Measurements from ENCODE around the gene IBSP. TPM values are rescaled to one million over a fixed set of nuclear protein-coding genes. Genes with fewer than 3 reads are reported as not detected.
A peak's percentile ranks its signal among the peaks of the same experiment; 100 is the strongest.

IBSP gene
- total RNA-seq, 1 donor from 2014 or later: 0.90 TPM

DNA sequence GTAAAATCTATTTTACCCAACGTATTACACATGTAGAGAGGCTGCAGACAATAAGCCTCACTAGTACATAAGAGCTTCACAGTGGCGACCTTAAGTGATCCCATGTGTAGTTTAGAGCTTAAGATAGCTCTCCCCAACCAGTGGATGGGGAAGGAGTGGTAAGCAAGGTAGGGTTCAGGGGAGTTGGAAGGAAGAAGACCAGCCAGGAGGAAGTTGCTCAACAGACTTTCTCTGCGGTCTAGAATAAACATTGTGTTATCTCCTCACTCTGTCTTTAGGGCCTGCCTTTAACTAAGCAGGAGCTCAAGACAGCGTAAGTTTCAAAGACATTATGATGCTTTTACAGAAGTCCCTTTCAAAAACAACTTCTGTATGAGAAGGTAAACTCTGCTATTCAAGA lies 50.3 kb downstream of the IBSP start:
- H3K4me3 Mint-ChIP-seq (ENCODE audit: unreplicated experiment): no peak overlapping the region
- no peaks in the 10 kb centered on the region for H3K36me3 Mint-ChIP-seq (ENCODE audit: low read depth)
- peaks cover 1% of the 10 kb centered on the region for H3K27me3 Mint-ChIP-seq (ENCODE audit: low read depth)
- no peak for DNase-seq (ENCODE audit: low spot score)
- H3K9me3 Mint-ChIP-seq (ENCODE audit: low read depth): no peaks in the 10 kb centered on the region
- TF ChIP-seq, protein P1, sequence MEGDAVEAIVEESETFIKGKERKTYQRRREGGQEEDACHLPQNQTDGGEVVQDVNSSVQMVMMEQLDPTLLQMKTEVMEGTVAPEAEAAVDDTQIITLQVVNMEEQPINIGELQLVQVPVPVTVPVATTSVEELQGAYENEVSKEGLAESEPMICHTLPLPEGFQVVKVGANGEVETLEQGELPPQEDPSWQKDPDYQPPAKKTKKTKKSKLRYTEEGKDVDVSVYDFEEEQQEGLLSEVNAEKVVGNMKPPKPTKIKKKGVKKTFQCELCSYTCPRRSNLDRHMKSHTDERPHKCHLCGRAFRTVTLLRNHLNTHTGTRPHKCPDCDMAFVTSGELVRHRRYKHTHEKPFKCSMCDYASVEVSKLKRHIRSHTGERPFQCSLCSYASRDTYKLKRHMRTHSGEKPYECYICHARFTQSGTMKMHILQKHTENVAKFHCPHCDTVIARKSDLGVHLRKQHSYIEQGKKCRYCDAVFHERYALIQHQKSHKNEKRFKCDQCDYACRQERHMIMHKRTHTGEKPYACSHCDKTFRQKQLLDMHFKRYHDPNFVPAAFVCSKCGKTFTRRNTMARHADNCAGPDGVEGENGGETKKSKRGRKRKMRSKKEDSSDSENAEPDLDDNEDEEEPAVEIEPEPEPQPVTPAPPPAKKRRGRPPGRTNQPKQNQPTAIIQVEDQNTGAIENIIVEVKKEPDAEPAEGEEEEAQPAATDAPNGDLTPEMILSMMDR (IDR thresholded peaks at IDR 0.05): no peak
- peaks cover 9% of the 10 kb centered on the region for H3K4me1 Mint-ChIP-seq (ENCODE audit: low read depth)
- H3K27ac Mint-ChIP-seq (ENCODE audit: unreplicated experiment): no peak overlapping the region

DNA sequence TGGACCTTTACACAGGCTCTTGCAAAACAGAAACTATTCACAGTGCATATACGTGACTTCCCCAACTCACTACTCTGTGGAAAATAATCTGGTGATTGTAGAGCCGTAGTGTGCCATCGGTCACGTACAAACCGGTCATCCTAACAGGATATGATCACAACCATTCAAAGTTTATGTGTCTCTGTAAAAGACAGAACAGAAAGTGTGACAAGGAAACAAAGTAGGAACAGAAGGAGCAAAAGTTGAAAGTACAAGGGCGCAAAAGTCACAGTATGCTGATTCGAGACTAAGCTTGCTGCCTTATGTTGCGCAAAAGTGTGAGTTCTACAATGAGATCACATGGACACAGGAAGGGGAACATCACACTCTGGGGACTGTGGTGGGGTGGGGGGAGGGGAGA lies 52.0 kb downstream of the IBSP start:
- DNase-seq (ENCODE audit: low spot score): no peak
- Mint-ChIP-seq H3K27ac (ENCODE audit: unreplicated experiment) (no peak overlapping the region), H3K27me3 (ENCODE audit: low read depth) (peaks cover under 1% of the 10 kb centered on the region), H3K4me3 (ENCODE audit: unreplicated experiment) (no peak overlapping the region), H3K36me3 (ENCODE audit: low read depth) (no peaks in the 10 kb centered on the region), H3K9me3 (ENCODE audit: low read depth) (no peaks in the 10 kb centered on the region), H3K4me1 (ENCODE audit: low read depth) (peaks cover 8% of the 10 kb centered on the region)
- TF ChIP-seq, protein P1 (IDR thresholded peaks at IDR 0.05): no peak

DNA sequence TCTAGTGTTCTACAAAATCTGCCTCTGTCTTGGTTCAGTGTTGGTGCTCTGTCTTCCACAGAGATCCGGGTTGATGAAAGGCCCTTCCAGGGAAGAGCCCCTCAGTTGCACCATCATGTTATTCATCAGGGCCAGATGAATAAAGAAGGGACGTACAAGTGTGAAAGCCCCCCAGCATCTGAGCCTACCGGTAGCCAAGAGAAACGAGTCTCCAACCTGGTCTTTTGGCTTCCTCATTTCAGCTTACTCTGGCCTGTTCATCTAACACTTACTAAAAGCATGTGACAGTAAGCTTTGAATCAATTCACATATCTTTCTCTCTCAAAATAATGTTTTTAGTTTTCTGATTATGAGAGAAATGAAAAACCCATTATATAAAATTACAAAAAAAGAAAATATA lies 52.6 kb downstream of the IBSP start:
- Mint-ChIP-seq H3K9me3 (ENCODE audit: low read depth) (no peaks in the 10 kb centered on the region), H3K27me3 (ENCODE audit: low read depth) (no peaks in the 10 kb centered on the region), H3K4me3 (ENCODE audit: unreplicated experiment) (no peak overlapping the region), H3K36me3 (ENCODE audit: low read depth) (no peaks in the 10 kb centered on the region), H3K4me1 (ENCODE audit: low read depth) (peaks cover 8% of the 10 kb centered on the region), H3K27ac (ENCODE audit: unreplicated experiment) (no peak overlapping the region)
- DNase-seq (ENCODE audit: low spot score): no peak
- TF ChIP-seq, protein P1 (IDR thresholded peaks at IDR 0.05): no peak

DNA sequence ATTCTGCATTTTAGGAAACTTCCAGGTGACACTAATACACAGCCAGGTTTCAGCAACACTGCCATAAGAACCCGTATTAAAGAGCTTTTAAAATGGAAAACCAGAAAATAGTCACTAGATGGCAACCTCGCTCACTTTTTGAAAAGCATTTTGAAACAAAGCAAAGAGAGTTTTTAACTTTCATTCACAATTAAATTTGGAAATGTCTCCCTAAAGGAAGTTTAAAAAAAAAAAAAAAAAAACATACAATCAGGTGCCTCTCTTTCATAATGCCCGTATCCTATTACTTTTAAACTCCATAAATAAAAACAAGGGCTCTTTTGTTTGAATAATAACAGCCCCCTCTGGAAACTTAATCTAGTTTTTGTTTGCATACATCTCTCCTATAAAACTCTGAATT lies 53.8 kb downstream of the IBSP start:
- DNase-seq (ENCODE audit: low spot score): no peak
- H3K27me3 Mint-ChIP-seq (ENCODE audit: low read depth): no peaks in the 10 kb centered on the region
- H3K9me3 Mint-ChIP-seq (ENCODE audit: low read depth): no peaks in the 10 kb centered on the region
- no peak overlapping the region for H3K27ac Mint-ChIP-seq (ENCODE audit: unreplicated experiment)
- H3K36me3 Mint-ChIP-seq (ENCODE audit: low read depth): no peaks in the 10 kb centered on the region
- no peak overlapping the region for H3K4me3 Mint-ChIP-seq (ENCODE audit: unreplicated experiment)
- TF ChIP-seq, protein P1 (IDR thresholded peaks at IDR 0.05): peak; percentile 87
- peaks cover 8% of the 10 kb centered on the region for H3K4me1 Mint-ChIP-seq (ENCODE audit: low read depth)

DNA sequence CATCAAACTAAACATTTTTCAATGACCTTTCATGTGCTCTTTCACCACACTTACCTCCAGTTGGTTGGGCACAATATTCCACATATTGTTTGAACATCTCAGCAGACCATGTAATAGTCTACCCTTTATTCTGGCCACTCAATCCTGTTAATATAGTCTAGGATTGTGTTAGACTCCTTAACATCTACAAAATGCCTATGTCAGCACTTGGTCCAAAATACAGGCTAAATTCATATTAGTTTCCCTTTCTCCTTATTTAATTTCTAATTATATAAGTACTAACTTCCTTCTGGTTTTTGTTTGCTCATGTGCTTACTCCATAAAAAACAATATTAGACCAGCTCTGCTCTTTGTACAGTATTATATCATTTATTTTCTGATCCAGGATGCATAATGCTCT lies 54.5 kb downstream of the IBSP start:
- H3K4me1 Mint-ChIP-seq (ENCODE audit: low read depth): peaks cover 4% of the 10 kb centered on the region
- H3K27me3 Mint-ChIP-seq (ENCODE audit: low read depth): no peaks in the 10 kb centered on the region
- H3K4me3 Mint-ChIP-seq (ENCODE audit: unreplicated experiment): no peak overlapping the region
- no peak overlapping the region for H3K27ac Mint-ChIP-seq (ENCODE audit: unreplicated experiment)
- no peaks in the 10 kb centered on the region for H3K9me3 Mint-ChIP-seq (ENCODE audit: low read depth)
- TF ChIP-seq, protein P1 (IDR thresholded peaks at IDR 0.05): no peak
- no peak for DNase-seq (ENCODE audit: low spot score)
- H3K36me3 Mint-ChIP-seq (ENCODE audit: low read depth): no peaks in the 10 kb centered on the region

Data from chondrocyte (in vitro differentiated cells).